ENCODE data around the gene MYF5. TPM values are rescaled to one million over a fixed set of nuclear protein-coding genes. Genes with fewer than 3 reads are reported as not detected.
"Not testable (repeated sequence)": the region's sequence is repeated elsewhere in the genome, so short reads cannot be mapped to it uniquely, and the experiment has no call there.

The MYF5 gene
- polyA plus RNA-seq (ENCODE audit: insufficient read length in 4 of 4), result under 1 TPM in 1 of 4 donors, not detected in 3; 0.14 TPM

- DNase-seq (ENCODE audit: low read depth in 4 of 4, low spot score in 2 of 4), result no peak
Measured at GRCh38 chr12:80716696-80717469, at the start of gene MYF5. Gene MYF5, plus strand, starts transcription at chr12:80716912. Its CDS starts 152 bp downstream, at chr12:80717064.

GRCh38 chr12:80670214-80670613, 46.5 kb upstream of the MYF5 start:
- DNase-seq (ENCODE audit: low read depth in 4 of 4, low spot score in 2 of 4), result no peak

- DNase-seq (ENCODE audit: low read depth in 4 of 4, low spot score in 2 of 4), result not testable (repeated sequence)
Measured at GRCh38 chr12:80676042-80676636, 40.6 kb upstream of the MYF5 start.

GRCh38 chr12:80676856-80677255, 39.9 kb upstream of the MYF5 start:
- no peak for DNase-seq (ENCODE audit: low read depth in 4 of 4, low spot score in 2 of 4)

GRCh38 chr12:80677994-80678393, 38.7 kb upstream of the MYF5 start:
- no peak for DNase-seq (ENCODE audit: low read depth in 4 of 4, low spot score in 2 of 4)

- DNase-seq (ENCODE audit: low read depth in 4 of 4, low spot score in 2 of 4), result no peak
Measured at GRCh38 chr12:80679346-80680131, 37.2 kb upstream of the MYF5 start.

GRCh38 chr12:80681287-80681686, 35.4 kb upstream of the MYF5 start:
- DNase-seq (ENCODE audit: low read depth in 4 of 4, low spot score in 2 of 4), result no peak

GRCh38 chr12:80681786-80682185, 34.9 kb upstream of the MYF5 start:
- no peak for DNase-seq (ENCODE audit: low read depth in 4 of 4, low spot score in 2 of 4)

GRCh38 chr12:80684077-80684495, 32.6 kb upstream of the MYF5 start:
- no peak for DNase-seq (ENCODE audit: low read depth in 4 of 4, low spot score in 2 of 4)

- DNase-seq (ENCODE audit: low read depth in 4 of 4, low spot score in 2 of 4), result no peak
Measured at GRCh38 chr12:80690090-80690489, 26.6 kb upstream of the MYF5 start.

GRCh38 chr12:80690513-80690912, 26.2 kb upstream of the MYF5 start:
- DNase-seq (ENCODE audit: low read depth in 4 of 4, low spot score in 2 of 4), result no peak

GRCh38 chr12:80692114-80692513, 24.6 kb upstream of the MYF5 start:
- DNase-seq (ENCODE audit: low read depth in 4 of 4, low spot score in 2 of 4), result no peak

- DNase-seq (ENCODE audit: low read depth in 4 of 4, low spot score in 2 of 4), result no peak
Measured at GRCh38 chr12:80697270-80697887, 19.3 kb upstream of the MYF5 start.

GRCh38 chr12:80698256-80698655, 18.5 kb upstream of the MYF5 start:
- no peak for DNase-seq (ENCODE audit: low read depth in 4 of 4, low spot score in 2 of 4)

GRCh38 chr12:80698847-80699542, 17.7 kb upstream of the MYF5 start:
- no peak for DNase-seq (ENCODE audit: low read depth in 4 of 4, low spot score in 2 of 4)

GRCh38 chr12:80700327-80700726, 16.4 kb upstream of the MYF5 start:
- DNase-seq (ENCODE audit: low read depth in 4 of 4, low spot score in 2 of 4), result no peak

- DNase-seq (ENCODE audit: low read depth in 4 of 4, low spot score in 2 of 4), result no peak
Measured at GRCh38 chr12:80701388-80701787, 15.3 kb upstream of the MYF5 start.

GRCh38 chr12:80702889-80703805, 13.6 kb upstream of the MYF5 start:
- no peak for DNase-seq (ENCODE audit: low read depth in 4 of 4, low spot score in 2 of 4)

GRCh38 chr12:80704420-80704819, 12.3 kb upstream of the MYF5 start:
- no peak for DNase-seq (ENCODE audit: low read depth in 4 of 4, low spot score in 2 of 4)

Data from left renal cortex interstitium (tissue), 4 donors.